ENCODE data around the gene PSENEN. TPM values are rescaled to one million over a fixed set of nuclear protein-coding genes. Genes with fewer than 3 reads are reported as not detected.

PSENEN gene
- total and polyA plus RNA-seq, 9 of the 15 experiments (the other 6 are each of a cell fraction or from before 2014, with no cell fraction given) = 34.5 to 299 (median 61.1) TPM

DNA sequence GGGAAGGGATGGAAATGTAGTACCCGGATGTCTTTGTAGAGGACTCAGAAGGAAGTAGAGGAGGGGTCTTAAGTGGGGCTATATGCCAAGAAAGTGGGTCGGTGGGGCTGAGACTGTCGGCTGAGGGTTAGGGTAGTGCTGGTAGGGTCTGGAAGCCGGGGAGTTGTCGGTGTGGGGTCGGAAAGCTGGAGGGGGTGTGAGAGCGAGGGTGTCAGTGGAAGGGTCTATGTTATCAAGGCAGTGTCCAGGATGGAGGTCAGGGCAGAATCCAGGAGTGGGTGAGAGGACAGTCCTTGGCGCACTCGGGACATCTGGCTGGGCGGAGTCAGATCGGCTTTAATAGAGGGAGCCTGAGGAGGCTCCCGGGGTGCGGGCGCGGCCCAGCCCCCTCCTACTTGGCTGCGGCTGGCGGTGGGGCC lies 9.7 kb downstream of the PSENEN start:
- TF ChIP-seq ZNF764 (CRISPR knock-in tag; IDR thresholded peaks at IDR 0.05; ENCODE audit: low read depth) (no peak), BCOR (IDR thresholded peaks at IDR 0.05) (no peak), SMARCA5 (IDR thresholded peaks at IDR 0.05) (no peak), SREBF1 (IDR thresholded peaks at IDR 0.05; ENCODE audit: borderline replicate concordance, low read depth, low read length) (no peak), ZNF79 (CRISPR knock-in tag; IDR thresholded peaks at IDR 0.05; ENCODE audit: low read depth) (no peak)
- FAIRE-seq = no peak
- intact Hi-C loops (cut with micrococcal nuclease) (no loop called here), in situ Hi-C loops (cut with MboI) (no loop called here)
- Histone ChIP-seq H3K9me3 (replicated peaks; ENCODE audit: control insufficient read depth, insufficient read depth, low read depth, low read length) (no peaks in the 10 kb centered on the region), H3K4me2 (ENCODE audit: insufficient read depth, low read length) (no peak overlapping the region), H3K79me2 (ENCODE audit: control insufficient read depth, insufficient read depth, low read length) (peaks cover 17% of the 10 kb centered on the region), H3K4me3 (no peak overlapping the region), H3K9me1 (ENCODE audit: control insufficient read depth, insufficient read depth, low read length) (no peaks in the 10 kb centered on the region), H2AFZ (ENCODE audit: low read depth, low read length) (no peak overlapping the region), H4K20me1 (replicated peaks; ENCODE audit: control insufficient read depth, insufficient read depth, low read length) (no peaks in the 10 kb centered on the region; the same call in 1 of the 2 replicates), H3K4me1 (replicated peaks in 1 of 2; ENCODE audit: control insufficient read depth in 2 of 2, insufficient read depth in 2 of 2, low read length in 2 of 2) (peaks cover 13 to 41% of the 10 kb centered on the region in 2 experiments), H3K36me3 (ENCODE audit: control insufficient read depth, insufficient read depth, low read length) (peaks cover 24% of the 10 kb centered on the region; the same call in 1 of the 3 replicates), H3K27ac (ENCODE audit: extremely low read depth, low read depth, low read length) (no peak overlapping the region), H3K27me3 (ENCODE audit: control insufficient read depth in 2 of 2, insufficient read depth in 2 of 2, low read length in 2 of 2) (no peaks in the 10 kb centered on the region), H3K9ac (ENCODE audit: insufficient read depth in 1 of 2, low read depth in 2 of 2, low read length in 2 of 2) (no peak overlapping the region; a peak in 1 of 4 replicates)
- no peak for DNase-seq (ENCODE audit: extremely low read depth in 1 of 4, low spot score in 3 of 4)
- ChIA-PET CTCF (ENCODE audit: low intra/inter-chr PET ratio) (no interaction called here), POLR2A (no interaction called here)
- 93% methylated on average over 15 of the region's 17 CpGs for WGBS (ENCODE audit: insufficient coverage, low coverage, missing lambda C conversion rate)
- no peak for ATAC-seq
- no TSS peak for BruUV-seq (replicated peaks)
